ENCODE data around the gene TMPRSS9.

The TMPRSS9 gene

DNA sequence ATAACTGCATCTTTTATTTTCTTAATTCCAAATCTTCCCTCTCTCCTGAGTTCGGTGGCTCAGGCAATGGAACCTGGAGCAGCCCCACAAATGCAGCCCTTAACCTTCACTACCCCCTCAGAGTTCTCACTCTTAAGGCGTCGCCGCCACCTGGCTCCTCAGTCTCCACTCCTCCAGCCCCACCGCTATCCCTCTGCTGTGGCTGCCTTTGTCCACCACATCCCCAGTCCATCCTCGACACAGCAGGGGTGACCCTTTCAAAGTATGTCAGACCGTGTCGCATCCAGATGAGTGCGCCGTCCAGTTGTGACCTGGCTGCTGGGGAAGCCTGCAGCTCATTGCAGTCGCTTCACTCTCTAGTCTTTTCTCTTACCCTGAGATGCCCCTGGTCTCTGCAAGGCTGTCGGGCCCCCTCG is 30.6 kb upstream of the TMPRSS9 start:
- no peak for DNase-seq (ENCODE audit: low read depth in 2 of 2)

GRCh38 chr19:2330255-2330631 is 29.8 kb upstream of the TMPRSS9 start:
- no peak for DNase-seq (ENCODE audit: low read depth in 2 of 2)

GRCh38 chr19:2330632-2331284 is 29.3 kb upstream of the TMPRSS9 start:
- DNase-seq (ENCODE audit: low read depth in 2 of 2), result no peak

DNA sequence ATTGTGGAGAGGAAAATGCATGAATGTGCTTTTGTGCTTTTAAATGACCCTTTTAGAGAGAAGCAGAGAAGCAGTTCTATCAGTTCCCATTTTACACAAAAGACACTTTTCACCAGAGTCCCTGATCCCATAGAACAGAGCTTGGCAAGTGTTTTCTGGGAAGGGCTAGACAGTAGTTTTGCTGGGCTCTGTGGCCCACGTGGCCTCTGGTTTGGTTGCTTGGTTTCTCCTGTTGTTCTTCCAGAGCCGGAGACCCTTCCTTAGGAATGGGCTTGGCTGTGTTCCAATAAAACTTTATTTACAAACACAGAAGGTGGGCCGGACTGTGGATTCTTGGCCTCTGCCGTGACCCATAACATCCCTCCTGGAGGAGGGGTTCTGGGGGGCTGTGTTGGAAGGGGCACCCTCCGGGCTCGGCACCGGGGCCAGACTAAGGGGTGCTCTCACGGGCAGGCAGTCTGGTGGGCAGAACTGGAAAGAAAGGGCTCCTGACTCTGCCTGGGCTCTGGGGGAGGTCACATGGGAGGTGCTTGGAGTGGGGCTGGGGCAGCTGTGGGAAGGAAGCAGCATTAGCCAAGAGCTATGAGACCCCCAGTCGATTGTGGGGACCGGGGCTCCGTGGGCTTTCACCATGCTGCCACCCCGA is 28.3 kb upstream of the TMPRSS9 start:
- no peak for DNase-seq (ENCODE audit: low read depth in 2 of 2)

- no peak for DNase-seq (ENCODE audit: low read depth in 2 of 2)
Measured at GRCh38 chr19:2332341-2333026, 27.6 kb upstream of the TMPRSS9 start.

GRCh38 chr19:2333027-2333806 is 26.8 kb upstream of the TMPRSS9 start:
- DNase-seq (ENCODE audit: low read depth in 2 of 2), result no peak

DNA sequence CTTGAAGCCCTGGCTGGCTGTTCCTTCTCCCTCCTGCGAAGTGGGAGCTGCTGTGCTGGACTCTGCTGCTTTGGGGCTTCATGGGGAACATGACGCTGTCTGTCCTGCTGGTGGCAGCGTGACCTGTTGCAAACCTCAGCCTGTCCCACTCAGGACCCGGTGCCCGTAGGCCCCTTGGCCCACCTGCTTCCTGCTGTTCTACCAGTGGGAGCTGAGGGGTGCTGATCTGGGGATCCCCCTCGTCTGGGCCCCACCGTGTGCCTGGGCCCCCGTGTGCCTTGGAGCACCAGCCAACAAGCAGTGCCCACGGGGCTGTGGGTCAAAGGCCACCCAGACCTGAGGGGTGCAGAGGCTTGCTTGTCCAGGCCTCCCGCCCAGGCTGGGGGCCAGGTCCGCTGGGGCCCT is 26.3 kb upstream of the TMPRSS9 start:
- DNase-seq (ENCODE audit: low read depth in 2 of 2), result no peak

DNA sequence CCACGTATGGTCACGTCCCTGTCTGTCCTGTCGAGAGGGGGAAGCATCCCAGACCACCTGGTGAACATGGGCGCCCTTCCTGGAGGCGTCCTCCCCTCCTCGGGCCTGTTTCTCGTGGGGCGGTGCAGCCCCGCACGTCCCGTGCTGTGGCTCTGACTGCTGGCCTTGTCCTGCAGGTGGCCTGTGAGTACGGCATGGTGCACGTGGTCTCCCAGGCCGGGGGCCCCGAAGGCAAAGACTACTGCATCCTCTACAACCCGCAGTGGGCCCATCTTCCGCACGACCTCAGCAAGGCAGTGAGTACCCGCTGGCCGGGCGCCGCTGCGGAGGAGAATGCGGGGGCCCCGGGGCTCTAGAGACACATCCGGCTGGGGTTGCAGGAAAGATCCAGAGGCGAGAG is 25.6 kb upstream of the TMPRSS9 start:
- DNase-seq (ENCODE audit: low read depth in 2 of 2), result no peak

DNA sequence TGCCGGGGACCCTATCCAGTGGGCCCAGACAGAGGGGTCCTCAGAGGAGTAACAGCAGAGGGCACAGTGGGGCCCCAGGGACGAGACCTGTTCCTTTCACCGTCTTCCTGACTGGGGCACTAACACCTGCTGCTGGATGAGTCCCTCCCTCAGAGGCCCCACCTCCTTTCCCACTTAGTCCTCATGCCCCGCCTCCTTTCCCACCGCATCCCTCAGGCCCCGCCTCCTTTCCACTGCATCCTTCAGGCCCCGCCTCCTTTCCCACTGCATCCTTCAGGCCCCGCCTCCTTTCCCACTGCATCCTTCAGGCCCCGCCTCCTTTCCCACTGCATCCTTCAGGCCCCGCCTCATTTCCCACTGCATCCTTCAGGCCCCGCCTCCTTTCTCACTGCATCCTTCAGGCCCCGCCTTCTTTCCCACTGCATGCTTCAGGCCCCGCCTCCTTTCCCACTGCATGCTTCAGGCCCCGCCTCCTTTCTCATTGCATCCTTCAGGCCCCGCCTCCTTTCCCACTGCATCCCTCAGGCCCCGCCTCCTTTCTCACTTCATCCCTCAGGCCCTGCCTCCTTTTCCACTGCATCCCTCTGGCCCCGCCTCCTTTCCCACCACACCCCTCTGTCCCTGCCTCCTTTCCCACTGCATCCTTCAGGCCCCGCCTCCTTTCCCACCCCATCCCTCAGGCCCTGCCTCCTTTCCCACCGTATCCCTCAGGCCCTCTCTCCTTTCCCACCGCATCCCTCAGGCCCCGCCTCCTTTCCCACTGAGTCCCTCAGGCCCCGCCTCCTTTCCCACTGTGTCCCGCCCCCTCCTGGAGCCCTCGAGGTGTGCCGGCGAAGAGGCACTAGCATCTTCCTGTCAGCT is 24.8 kb upstream of the TMPRSS9 start:
- DNase-seq (ENCODE audit: low read depth in 2 of 2), result no peak

DNA sequence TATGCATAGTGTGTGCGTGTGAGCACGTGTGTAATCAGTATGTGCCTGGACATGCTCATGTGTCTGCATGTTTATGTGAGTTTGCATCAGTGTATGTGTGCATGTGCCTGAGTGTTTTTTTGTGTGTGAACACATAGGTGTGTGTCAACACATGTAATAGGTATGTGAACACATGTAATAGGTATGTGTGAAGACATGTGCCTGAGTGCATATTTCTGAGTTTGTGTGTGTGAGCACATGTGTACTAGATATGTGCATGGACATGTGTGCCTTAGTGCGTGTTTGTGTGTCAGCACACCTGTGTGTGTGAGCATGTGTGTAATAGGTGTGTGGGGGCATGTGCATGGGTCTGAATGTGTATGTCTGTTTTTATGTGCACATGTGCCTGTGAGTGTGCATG is 24.2 kb upstream of the TMPRSS9 start:
- DNase-seq (ENCODE audit: low read depth in 2 of 2), result no peak

GRCh38 chr19:2336528-2337328 is 23.3 kb upstream of the TMPRSS9 start:
- no peak for DNase-seq (ENCODE audit: low read depth in 2 of 2)

- DNase-seq (ENCODE audit: low read depth in 2 of 2), result no peak
Measured at GRCh38 chr19:2337329-2337707, 22.7 kb upstream of the TMPRSS9 start.

DNA sequence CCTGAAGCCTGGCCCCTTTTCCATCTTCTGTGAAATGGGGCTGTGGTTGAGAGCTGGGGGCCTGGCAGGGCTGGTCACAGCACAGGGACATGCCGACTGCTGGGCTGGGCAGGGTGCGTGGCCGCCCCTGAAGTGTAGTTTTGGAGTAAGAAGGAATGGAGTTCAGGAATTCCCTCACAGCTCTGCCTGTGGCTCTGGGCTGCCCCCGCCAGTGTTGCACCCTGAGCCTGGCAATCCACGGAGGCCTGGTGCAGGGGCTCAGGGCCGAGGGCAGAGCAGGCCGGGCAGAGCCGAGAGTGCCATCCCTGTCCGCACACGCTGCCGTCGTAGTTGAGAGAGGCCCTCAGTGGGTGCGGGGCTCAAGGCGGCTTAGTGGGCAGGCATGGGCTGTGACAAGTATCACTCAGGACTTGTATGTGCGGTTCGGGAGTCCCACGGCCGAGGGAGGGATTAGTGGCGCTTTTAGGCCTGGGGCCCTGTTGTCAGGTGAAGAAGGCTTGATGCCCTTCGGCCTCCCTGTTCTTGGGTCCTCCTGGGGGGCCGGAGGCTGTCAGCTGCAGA is 21.9 kb upstream of the TMPRSS9 start:
- no peak for DNase-seq (ENCODE audit: low read depth in 2 of 2)

- DNase-seq (ENCODE audit: low read depth in 2 of 2), result no peak
Measured at GRCh38 chr19:2338751-2339643, 21.1 kb upstream of the TMPRSS9 start.

GRCh38 chr19:2339644-2340310 is 20.3 kb upstream of the TMPRSS9 start:
- no peak for DNase-seq (ENCODE audit: low read depth in 2 of 2)

- no peak for DNase-seq (ENCODE audit: low read depth in 2 of 2)
Measured at GRCh38 chr19:2340496-2341243, 19.4 kb upstream of the TMPRSS9 start.

- DNase-seq (ENCODE audit: low read depth in 2 of 2), result no peak
Measured at GRCh38 chr19:2341244-2341751, 18.8 kb upstream of the TMPRSS9 start.

GRCh38 chr19:2341982-2342381 is 18.1 kb upstream of the TMPRSS9 start:
- DNase-seq (ENCODE audit: low read depth in 2 of 2), result no peak

All from stimulated activated CD4-positive, alpha-beta T cell treated with anti-CD3 and anti-CD28 coated beads, Interleukin-1b, Interleukin-23, amount 100 ng/mL, for 1 hour (primary cell).